T-helper 2 cell (primary cell): ENCODE measurements around the gene GFOD1.
A peak's percentile ranks its signal among the peaks of the same experiment; 100 is the strongest.
"Not testable (repeated sequence)": the region's sequence is repeated elsewhere in the genome, so short reads cannot be mapped to it uniquely, and the experiment has no call there.

Source experiments
- DNase-seq, 5 experiments: peaks; one replicate each; pipeline versions ENCODE4 v3.0.0 to v3.0.0-alpha.2; 2012 to 2022

GFOD1 gene

DNA sequence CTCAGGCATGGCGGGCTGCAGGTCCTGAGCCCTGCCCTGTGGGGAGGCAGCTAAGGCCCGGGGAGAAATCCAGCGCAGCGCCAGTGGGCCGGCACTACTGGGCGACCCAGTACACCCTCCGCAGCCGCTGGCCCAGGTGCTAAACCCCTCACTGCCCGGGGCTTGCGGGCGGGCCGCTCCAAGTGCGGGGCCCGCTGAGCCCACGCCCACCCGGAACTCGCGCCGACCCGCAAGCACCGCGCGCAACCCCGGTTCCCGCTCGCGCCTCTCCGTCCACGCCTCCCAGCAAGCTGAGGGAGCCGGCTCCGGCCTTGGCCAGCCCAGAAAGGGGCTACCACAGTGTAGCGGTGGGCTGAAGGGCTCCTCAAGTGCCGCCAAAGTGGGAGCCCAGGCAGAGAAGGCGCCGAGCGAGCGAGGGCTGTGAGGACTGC is 23.8 kb upstream of the GFOD1 start:
- DNase-seq = not testable (repeated sequence)

DNA sequence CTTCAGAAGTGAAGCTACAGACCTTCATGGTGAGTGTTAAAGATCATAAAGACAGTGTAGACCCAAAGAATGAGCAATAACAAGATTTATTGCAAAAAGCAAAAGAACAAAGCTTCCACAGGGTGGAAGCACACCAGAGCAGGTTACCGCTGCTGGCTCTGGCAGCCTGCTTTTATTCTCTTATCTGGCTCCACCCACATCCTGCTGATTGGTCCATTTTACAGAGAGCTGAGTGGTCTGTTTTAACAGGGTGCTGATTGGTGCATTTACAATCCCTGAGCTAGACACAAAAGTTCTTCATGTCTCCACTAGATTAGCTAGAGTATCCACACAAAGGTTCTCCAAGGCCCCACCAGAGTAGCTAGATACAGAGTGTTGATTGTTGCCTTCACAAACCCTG is 23.0 kb upstream of the GFOD1 start:
- not testable (repeated sequence) for DNase-seq

DNA sequence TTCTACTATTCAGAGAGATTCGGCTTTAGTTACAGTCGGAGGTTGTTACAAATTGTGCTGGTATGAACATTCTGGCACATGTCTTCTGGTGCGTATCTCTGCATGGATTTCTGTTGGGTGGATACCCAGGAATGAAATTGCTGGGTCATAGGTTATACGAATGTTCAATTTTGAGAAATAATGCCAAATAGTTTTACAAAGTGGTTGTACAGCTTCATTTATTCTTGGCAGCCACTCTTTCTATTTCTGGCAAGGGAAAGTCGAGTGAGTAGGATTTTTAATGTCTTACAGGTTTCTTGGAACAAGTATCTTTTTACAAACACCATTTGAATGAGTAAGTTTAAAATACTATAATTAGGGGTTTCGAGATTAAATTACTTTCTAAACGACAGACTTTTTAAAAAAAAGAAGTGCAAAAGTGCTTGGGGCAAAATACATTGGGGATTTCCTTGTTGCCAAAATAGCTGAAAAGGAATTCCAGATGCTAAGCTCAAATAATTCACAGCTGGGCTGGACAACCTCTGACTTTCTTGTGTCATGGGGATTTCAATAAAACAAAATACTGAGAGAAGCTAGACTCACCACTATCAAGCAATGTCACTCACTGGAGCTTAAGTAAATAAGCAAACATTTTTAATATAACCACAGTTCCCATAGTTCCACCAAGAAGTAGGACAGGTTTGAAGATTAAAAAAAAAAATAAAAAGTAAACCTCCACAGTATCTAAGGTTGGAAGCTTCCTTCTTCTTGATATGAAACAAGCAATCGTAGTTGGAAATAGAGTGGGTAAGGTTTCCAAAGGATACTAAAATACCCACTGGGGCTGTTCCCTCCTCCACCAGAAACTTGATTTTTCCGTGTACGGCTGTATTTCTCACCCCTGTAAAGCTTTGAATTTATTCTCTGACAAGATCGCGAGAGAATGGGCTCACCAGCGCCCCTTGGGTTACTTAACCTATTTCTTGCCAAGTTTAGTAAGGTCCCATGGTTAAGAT is 21.6 kb upstream of the GFOD1 start:
- DNase-seq = no peak

DNA sequence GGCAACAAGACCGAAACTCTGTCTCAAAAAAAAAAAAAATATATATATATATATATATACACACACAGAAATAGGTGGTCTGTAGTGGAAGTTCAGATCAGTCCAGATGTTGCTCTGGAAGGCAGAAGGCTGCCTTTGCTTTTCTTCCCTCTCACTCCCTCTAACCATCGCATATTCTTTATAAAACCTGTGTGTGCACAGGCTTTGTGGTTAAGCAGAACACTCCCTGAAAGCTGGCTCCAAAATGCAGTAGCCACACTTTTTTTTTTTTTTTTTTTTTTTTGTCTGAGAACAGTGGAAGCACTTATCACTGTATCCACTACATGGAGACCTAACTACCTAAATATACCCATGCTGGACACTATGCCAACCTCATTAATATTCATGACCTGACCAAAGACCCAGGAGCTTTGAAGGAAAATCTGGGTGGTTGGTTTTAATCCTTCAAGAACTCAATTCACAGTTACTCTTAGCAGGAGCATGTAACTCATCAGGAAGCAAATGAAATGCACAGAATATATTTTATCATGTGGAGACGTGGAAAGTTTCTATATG is 20.0 kb upstream of the GFOD1 start:
- no peak for DNase-seq

DNA sequence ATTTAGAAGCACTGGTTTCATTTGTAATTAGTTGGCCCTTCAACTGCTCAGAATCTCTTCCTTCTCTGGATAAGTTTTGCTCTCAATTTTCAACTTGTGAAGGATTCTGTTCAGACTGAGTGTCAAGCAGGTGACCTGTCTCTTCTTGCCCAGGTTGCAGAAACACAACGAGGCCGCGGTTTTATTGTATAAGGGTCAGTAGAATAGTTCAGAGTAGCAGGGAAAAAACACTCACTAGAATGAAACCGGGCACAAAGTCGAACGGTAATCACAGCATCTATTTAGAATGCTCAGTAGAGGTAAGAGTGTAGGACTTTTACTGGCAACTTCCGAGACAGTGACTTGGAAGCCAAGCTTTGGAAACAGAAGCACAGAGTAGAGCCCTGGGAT is 17.9 kb upstream of the GFOD1 start:
- DNase-seq = no peak

DNA sequence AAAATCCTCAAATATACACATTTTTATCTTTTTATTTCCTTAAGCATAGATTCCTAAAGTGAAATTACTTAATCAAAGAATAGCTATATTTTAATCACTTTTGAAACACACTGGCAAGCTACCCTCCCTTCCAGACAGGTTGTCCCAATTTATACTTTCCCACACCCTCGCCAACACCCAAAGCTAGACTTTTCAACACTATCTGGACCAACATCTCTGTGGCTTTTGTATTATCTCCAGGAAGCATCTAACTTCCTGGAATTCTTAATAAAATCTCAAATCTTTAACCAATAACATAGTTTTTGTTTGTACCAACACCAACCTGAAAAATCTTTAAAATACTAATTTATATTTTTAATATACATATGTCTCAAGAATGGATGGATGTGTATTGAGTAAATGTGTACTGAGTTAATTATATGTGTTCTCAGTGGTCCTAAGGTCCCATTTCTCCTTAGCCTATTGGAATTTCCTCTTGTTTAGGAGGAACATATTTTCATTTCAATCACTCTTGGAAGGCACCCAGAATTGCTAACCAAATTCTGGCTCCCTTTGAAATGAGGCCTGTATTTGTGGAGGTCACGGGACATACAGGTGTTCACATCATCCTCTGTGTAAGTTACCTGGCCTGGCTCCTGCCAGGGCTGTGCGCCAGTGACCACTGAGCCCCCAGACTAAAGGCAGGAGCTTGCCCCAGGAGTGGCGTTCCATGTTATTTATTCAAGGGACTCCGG is 17.4 kb upstream of the GFOD1 start:
- no peak for DNase-seq

DNA sequence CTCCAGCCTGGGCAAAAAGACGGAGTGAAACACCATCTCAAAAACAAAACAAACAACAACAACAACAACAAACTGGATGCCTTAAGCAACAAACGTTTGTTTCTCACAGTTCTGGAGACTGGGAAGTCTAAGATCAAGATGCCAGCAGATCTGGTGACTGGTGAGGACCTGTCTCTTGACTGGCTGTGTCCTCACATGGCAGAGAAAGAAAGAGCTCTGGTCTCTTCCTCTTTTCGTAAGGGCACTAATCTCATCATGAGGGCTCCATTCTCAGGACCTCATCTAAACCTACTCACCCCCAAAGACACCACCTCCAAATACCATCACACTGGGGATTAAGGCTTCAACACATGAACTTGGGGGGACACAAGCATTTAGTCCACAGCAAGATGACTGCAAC is 13.5 kb upstream of the GFOD1 start:
- DNase-seq = no peak

DNA sequence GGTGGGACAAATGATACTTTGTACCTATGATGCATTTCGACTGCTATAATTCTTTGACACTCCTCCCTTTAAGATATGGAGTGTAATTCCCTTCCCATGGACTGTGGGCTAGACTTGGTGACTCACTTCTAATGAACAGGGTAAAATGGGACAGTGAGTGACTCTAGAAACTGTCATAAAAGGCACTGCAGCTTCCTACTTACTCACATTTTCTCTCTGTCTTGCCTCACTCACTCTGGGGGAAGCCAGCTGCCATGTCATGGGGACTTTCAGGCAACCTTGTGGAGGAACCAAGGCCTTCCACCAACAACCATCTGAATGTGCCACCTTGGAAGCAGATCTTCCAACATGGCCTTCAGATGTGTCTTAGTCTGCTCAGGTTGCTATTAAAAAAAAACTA is 12.9 kb upstream of the GFOD1 start:
- DNase-seq = no peak

DNA sequence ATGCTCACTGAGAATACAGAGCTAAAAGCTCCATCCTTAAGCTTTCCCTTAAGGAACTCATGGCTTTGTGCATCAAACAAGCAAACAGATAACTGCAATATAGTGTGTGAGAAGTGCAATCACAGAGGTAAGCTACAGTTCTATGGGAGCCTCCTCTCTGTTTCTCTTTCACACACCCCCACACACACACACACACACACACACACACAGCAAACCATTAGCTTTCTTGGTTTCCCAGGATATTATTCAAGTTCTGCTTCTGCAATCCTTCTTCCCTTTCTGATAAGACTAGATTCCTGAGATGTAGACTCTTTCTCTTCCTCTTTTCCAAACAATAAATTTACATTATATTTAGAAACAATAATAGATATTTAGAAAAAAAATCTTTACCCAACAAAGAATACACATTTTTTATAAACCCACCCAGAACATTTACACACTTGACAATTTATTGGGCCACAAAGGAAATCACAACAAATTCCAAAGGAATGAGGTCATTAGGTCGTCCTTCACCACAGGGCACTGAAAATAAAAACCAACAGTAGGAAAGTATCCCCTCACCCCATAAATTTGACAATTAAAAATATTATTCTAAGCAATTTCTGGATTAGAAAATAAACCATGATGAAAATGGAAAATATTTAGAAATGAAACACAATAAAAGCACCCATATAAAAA is 9.3 kb upstream of the GFOD1 start:
- no peak for DNase-seq

DNA sequence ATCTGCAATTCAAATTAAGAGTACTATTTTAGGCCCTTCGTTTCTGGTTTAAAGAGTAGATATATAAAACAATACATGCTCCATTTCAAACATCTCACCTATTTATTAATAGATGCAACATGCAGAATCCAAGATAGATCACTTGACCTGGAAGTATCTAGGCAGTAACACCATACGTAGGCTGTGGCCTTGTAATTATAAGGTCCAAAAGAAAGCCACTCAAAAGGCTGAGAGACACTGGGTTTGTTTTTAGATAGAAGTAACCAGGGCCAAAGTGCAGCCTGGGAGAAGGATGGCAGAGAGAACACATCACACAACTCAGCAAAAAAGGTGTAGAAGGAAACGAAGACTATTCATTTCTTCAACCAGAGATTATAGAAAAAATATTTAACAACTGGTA is 8.4 kb upstream of the GFOD1 start:
- no peak for DNase-seq

DNA sequence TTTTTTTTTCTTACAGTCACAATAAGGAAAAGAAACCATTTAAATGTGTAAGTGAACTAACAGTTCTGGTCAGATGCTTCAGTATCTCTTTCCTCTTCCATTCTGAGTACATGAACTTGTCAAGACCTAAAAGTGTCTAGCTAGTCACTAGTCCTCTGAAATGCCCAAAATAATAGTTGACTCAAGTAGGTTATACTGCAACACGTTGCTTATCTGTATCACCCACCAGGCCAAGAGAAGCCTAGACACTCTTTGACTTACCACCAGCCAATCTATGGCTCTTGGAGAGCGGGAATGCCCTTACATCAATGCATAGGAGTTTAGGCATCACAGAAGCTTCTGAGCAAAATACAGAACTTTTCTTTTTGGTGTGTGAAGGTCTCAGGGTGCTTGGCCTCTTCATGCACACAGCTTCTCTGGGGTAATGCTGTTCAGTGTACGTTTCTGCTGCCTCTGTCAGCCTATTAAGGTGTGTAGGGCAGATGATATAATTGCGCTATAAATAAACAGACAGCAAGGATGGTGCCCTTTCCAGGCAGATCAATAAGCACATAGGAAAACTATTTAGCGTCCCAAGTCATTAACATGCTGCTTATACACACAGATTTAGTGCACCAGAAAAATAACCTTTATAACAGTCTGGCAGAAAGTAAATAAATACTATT is 7.8 kb upstream of the GFOD1 start:
- DNase-seq = no peak

DNA sequence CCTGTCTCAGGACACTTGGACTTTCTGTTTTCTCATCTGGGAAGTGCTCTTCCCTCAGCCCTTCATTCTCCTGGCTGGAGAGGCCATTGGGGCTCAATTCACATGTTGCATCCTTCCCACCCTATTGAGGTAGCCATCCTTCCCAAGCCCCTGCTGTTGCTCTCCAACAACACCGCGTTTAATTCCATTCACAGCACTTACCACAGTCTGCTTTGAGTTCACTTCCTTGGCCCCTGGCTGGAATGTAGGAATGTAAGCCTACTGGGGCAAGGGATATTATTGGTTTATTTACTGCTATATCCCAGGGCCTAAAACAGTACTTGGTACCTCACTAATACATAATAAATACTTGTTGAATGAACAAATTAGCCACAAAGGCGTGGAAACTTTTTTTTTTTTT is 6.7 kb upstream of the GFOD1 start:
- no peak for DNase-seq

DNA sequence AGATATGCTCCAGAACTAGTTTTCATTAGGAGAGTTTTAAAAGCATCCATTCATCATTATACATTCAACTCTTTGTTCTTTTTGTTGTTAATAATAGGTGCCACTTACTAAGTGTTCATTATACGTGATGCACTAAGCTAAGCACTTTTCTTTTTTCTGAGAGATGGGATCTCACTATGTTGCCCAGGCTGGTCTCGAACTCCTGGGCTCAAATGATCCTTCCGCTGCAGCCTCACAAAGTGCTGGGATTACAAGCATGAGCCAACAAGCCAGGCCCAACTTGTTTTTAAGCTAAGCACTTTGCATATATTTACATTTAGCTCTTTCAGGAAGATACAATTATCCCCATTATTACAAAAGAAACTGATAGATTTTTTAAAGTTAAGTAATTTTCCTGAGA is 5.7 kb upstream of the GFOD1 start:
- no peak for DNase-seq

DNA sequence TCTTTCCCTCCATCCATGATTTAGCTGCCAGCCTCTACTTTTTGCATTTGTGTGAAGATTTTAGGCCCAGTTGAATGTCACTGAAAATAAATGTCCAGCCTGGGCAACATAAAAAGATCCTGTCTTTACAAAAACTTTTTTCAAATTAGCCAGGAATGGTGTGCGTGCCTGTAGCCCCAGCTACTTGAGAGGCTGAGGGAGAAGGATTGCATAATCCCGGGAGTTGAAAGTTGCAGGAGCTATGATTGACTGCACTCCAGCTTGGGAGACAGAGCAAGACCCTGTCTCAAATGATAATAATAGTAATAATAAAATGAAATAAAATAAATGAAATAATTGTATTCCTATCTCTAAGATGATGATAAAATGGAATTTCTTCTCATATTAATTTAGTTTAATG is 5.0 kb upstream of the GFOD1 start:
- DNase-seq = no peak

DNA sequence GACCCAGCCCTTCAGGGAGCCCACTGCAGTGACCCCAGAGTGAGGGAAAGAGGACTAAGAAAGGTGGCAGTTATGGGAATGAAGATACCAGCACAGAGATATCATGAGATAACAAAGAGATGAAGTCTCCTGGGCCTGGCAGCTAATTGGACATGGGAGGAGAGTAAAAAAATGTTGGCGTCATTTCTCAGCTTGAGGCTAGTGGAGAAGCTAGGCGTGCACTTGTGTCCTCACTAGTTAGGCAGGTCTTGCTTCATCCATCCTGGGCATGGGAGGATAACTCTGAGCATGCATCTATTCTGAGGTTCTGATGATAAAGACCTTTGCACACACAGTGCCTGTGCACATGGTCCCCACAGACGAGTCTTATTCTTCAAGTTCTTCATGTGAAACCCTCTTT is 4.1 kb upstream of the GFOD1 start:
- no peak for DNase-seq

DNA sequence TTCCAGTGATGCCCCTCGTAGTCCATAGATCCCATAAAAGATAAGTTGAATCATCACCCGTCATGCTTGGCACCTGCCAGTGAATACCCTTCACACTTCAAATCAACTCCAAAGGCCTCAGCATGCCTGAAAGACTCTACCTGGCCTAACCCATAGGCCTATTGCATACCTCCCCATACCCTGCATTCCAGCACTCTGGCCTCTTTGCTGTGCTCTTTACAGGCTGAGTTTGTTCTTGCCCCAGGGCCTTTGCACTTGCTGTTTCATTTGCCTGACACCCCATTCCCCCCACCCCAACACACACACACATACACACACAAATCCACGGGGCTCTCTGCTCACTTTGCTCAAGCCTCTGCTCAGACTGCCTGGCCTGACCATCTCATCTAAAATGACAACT is 3.0 kb upstream of the GFOD1 start:
- no peak for DNase-seq

DNA sequence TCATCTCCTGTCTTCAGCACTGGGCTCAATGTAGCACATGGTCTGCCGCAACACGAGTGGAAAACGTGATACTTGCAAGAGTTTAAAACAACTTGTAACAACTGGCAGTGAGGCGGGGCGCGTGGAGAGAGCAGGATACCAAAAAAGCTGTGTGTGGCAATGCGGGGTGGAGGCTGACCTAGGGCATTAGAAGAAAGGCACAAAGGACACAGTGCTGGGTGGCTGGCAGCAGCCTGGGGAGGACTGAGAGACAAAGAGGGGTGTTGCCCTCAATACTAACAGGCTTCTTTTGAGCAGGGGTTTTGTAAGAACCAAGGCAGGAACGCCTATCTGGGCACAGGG is 1.5 kb upstream of the GFOD1 start:
- DNase-seq = no peak

DNA sequence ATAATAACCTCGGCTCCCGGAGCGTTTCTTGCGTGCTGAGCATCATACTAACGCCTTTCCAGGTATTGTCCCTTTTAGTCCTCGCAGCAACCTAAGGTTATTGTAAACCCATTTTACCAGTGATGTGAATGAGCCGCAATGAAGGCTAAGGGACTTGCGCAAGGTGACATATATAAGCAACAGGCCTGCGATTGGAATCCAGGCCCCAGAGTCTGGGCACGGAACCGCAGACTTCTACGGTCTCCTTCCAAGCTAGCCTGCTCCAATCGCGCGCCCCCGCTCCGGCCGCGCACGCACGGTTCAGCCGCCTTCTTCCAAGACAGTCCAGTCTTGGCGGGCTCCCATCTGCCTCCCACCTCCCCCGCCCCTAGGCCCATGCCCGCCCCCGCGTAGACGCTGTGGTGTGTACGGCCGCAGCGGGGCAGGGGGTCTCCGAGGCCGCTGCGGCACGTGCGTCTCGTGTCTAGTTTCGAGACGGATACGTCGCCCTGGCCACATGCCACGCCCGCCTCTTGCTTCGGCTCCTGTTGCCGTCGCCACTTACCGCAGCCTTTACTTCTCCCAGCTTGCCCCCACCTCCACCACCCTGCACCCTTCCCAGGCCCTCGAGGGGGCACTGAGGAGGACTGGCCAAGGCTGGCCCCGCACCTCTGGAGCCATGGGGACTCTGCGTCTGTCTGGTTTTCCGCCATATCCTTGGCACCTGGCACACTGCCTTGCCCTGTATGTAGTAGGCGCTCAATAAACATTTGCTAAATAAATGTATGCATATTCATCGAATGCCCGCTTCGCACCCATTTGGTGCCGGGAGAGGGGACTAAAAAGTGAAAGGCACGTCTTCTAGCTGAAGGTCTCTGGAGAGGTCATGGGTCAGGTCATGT is 855 bp upstream of the GFOD1 start:
- peak in 2 of 5 experiments; percentile 19 to 37 for DNase-seq

DNA sequence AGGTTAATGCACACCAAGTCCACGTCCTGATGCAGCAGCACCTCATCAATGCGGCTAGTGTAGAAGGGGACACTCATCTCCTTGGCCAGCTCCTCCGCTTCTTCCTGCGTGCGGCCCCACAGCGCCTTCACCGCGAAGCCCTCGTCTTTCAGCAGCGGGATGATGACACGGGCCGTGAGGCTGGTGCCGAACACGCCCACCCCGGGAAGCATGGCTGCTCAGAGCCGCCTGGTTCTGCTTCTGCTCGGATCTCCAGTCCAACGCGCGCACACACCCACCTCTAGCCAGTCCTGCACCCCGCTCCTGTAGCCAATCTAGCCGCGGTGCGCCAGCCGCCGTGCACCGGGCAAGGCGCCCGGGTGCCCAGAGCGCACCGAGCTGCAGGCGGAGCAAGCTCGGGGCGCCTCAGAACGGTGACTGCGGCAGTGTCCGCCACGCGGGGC is 700 bp downstream of the GFOD1 start:
- peak in 4 of 5 experiments; percentile 28 to 63 (median 40) for DNase-seq

DNA sequence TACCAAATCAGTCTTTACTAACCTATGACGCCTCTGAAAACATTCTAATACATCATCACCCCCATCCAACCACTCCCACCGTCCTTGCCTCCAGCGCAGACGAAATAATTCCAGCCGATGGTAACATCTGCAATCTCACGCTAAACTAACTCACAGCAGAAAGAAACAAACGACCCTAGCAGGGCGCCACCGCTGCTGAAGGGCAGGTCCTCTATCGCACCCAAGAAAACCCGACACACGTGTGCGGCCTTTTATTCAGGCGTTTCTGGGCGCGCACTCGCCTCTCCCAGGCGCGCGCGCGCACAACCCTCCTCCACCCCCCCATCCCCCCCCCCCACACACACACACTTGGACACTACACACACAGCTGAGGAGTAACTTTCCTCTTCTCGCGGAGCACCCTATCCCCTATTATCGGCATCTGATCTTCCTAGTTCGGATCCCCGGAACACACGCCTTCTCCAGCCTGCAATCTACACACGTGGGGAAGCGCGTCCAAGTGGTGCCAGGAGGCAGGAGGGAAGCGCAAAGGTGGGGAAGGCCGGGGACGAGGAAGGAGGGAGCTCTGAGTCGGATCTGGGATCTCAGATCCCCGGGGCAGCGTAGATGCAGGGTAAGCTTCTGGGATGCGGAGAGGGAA is 1.4 kb downstream of the GFOD1 start:
- peak in 1 of 5 experiments; percentile 35 for DNase-seq

DNA sequence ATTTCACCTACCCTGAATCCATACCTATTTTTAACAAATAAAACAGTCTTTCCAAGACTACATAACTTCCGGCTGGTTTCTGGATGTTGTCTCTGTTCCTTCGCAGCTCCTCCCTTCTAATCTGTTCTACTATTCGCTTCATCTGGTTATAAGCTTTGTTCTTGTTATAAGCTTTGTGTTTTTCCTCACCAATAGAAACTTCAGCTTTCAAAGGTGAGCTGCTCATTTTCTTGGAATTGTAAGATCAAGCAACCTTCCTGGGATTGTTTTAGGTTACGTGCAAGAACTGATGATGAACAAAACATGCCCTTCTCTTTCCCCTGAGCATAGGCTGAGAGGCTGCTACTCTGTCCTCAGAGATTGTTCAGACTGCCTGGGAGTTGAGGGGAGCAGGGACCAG is 2.1 kb downstream of the GFOD1 start:
- DNase-seq = no peak
